VCaP (cell line): ENCODE results near the gene DSC3.

Experiments used
- H3K27ac ChIP-seq: fragments of 450-650 bp; 2 replicates; pipeline ENCODE4 v1.5.1; 2017
- CTCF ChIP-seq: fragments of 450-650 bp; conservative IDR thresholded peaks from 2 replicates; pipeline ENCODE4 v1.5.1; 2017; ENCODE audit warnings: mild to moderate bottlenecking, moderate library complexity

The DSC3 gene

GRCh38 chr18:31042084-31042405 is 497 bp downstream of the DSC3 start:
- no peak for TF ChIP-seq CTCF
- peak overlapping the region; percentile 96 for H3K27ac ChIP-seq

- peak overlapping the region; percentile 96 for H3K27ac ChIP-seq
These were observed 1.1 kb downstream of the DSC3 start for GRCh38 chr18:31041271-31042083.

GRCh38 chr18:31040686-31041270 is 1.8 kb downstream of the DSC3 start:
- H3K27ac ChIP-seq = peak overlapping the region; percentile 96
- TF ChIP-seq CTCF = no peak

More at GRCh38 chr18:31041271-31042083, 1.1 kb downstream of the DSC3 start:
- no peak for TF ChIP-seq CTCF

- H3K27ac ChIP-seq = peak overlapping the region; percentile 96
These were observed 3.1 kb downstream of the DSC3 start for GRCh38 chr18:31039426-31039825.

GRCh38 chr18:31037686-31038085 is 4.9 kb downstream of the DSC3 start:
- peak overlapping the region; percentile 12; the same call in 1 of the 2 replicates for H3K27ac ChIP-seq

More at GRCh38 chr18:31039426-31039825, 3.1 kb downstream of the DSC3 start:
- no peak for TF ChIP-seq CTCF

GRCh38 chr18:31034541-31034940 is 8.0 kb downstream of the DSC3 start:
- H3K27ac ChIP-seq = peak overlapping the region; percentile 69
- TF ChIP-seq CTCF = no peak

- H3K27ac ChIP-seq = peak overlapping the region; percentile 25; the same call in 1 of the 2 replicates
- no peak for TF ChIP-seq CTCF
These were observed 11.8 kb downstream of the DSC3 start for GRCh38 chr18:31030574-31031278.
